HEK293 (cell line): ENCODE data around the gene POR.

Experiments used
- CTCF ChIA-PET: fragments of 350-600 bp; formaldehyde crosslinking; extraction: SDS; loops from one replicate; lab custom pipeline; 2021; ENCODE audit warnings: antibody characterized with exemption; lab: Yijun Ruan, JAX
- POLR2A ChIA-PET: fragments of 300-600 bp; formaldehyde crosslinking; extraction: SDS; loops from one replicate; lab custom pipeline; 2020; ENCODE audit warnings: antibody characterized with exemption, inconsistent platforms; lab: Yijun Ruan, JAX
- H3K27ac ChIP-seq: fragments of 200-500 bp; sonication (Bioruptor generic); 2 replicates; pipeline ENCODE4 v1.5.1; 2014; ENCODE audit warnings: low read depth, low read length, control low read depth, inconsistent platforms; ENCODE audit errors: extremely low read depth
- H3K36me3 ChIP-seq, 2 experiments: fragments of 200-500 bp in 1 of 2; sonication (Bioruptor generic) in 1 of 2; 1 replicate in 1 of 2; 2 replicates in 1 of 2; pipeline ENCODE4 v1.5.1; 2014 to 2017; ENCODE audit warnings: inconsistent platforms in 2 of 2, low read length in 2 of 2; ENCODE audit not compliant: control insufficient read depth in 2 of 2, insufficient read depth in 1 of 2
- H3K4me1 ChIP-seq: fragments of 200-500 bp; sonication (Bioruptor generic); 2 replicates; pipeline ENCODE4 v1.5.1; 2014; ENCODE audit warnings: mild to moderate bottlenecking, low read length, inconsistent platforms; ENCODE audit not compliant: control insufficient read depth, insufficient read depth
- H3K4me3 ChIP-seq: 2 replicates; pipeline ENCODE4 v1.5.1; 2011; ENCODE audit warnings: low read depth, mild to moderate bottlenecking, control low read depth, low read length, moderate library complexity
- H3K9me3 ChIP-seq: fragments of 200-500 bp; sonication (Bioruptor generic); 2 replicates; pipeline ENCODE4 v1.5.1; 2014; ENCODE audit warnings: low read depth, low read length, inconsistent platforms; ENCODE audit not compliant: control insufficient read depth, insufficient read depth
- GLIS1 ChIP-seq: fragments of 450-650 bp; formaldehyde crosslinking; IDR thresholded peaks from 2 replicates; pipeline ENCODE4 v1.5.1; 2016; ENCODE audit warnings: missing biosample characterization, missing genetic modification characterization
- HOXC10 ChIP-seq: sonication (generic); formaldehyde crosslinking; IDR thresholded peaks from 2 replicates; pipeline ENCODE4 v1.8.1; 2023; ENCODE audit warnings: mild to moderate bottlenecking, missing genetic modification reagents
- SCRT1 ChIP-seq: fragments of 450-650 bp; formaldehyde crosslinking; IDR thresholded peaks from 2 replicates; pipeline ENCODE4 v1.5.1; 2016; ENCODE audit warnings: missing biosample characterization, missing genetic modification characterization, borderline replicate concordance
- SETDB1 ChIP-seq: IDR thresholded peaks from one replicate; pipeline ENCODE4 v1.6.1; 2017; ENCODE audit warnings: mild to moderate bottlenecking, low read length, moderate library complexity, mixed read lengths; ENCODE audit not compliant: insufficient read length
- YY2 ChIP-seq: fragments of 450-650 bp; formaldehyde crosslinking; IDR thresholded peaks from 2 replicates; pipeline ENCODE4 v1.5.1; 2016; ENCODE audit warnings: missing biosample characterization, missing genetic modification characterization
- ZBTB1 ChIP-seq: fragments of 450-650 bp; formaldehyde crosslinking; IDR thresholded peaks from 2 replicates; pipeline ENCODE4 v1.5.1; 2016; ENCODE audit warnings: missing biosample characterization, missing genetic modification characterization
- ZFP37 ChIP-seq: fragments of 450-650 bp; formaldehyde crosslinking; IDR thresholded peaks from 2 replicates; pipeline ENCODE4 v1.5.1; 2016; ENCODE audit warnings: missing biosample characterization, missing genetic modification characterization
- ZNF10 ChIP-seq: fragments of 450-650 bp; formaldehyde crosslinking; IDR thresholded peaks from 2 replicates; pipeline ENCODE4 v1.5.1; 2017; ENCODE audit warnings: missing biosample characterization, missing genetic modification characterization
- ZNF174 ChIP-seq: fragments of 450-650 bp; formaldehyde crosslinking; IDR thresholded peaks from 2 replicates; pipeline ENCODE4 v1.5.0; 2017; ENCODE audit warnings: missing biosample characterization, mild to moderate bottlenecking, missing genetic modification characterization
- ZNF248 ChIP-seq: fragments of 450-650 bp; formaldehyde crosslinking; IDR thresholded peaks from 2 replicates; pipeline ENCODE4 v1.5.1; 2017; ENCODE audit warnings: missing biosample characterization, missing genetic modification characterization
- ZNF292 ChIP-seq: fragments of 450-650 bp; formaldehyde crosslinking; IDR thresholded peaks from 2 replicates; pipeline ENCODE4 v1.5.1; 2016; ENCODE audit warnings: low read depth, missing biosample characterization, missing genetic modification characterization, borderline replicate concordance
- ZNF311 ChIP-seq: fragments of 450-650 bp; formaldehyde crosslinking; IDR thresholded peaks from 2 replicates; pipeline ENCODE4 v1.5.1; 2017; ENCODE audit warnings: missing biosample characterization, missing genetic modification characterization, borderline replicate concordance
- ZNF341 ChIP-seq: fragments of 450-650 bp; formaldehyde crosslinking; IDR thresholded peaks from 2 replicates; pipeline ENCODE4; 2016; ENCODE audit warnings: low read depth, missing biosample characterization, missing genetic modification characterization
- ZNF394 ChIP-seq: fragments of 450-650 bp; formaldehyde crosslinking; IDR thresholded peaks from 2 replicates; pipeline ENCODE4 v1.5.1; 2016; ENCODE audit warnings: missing biosample characterization, missing genetic modification characterization, mild to moderate bottlenecking, moderate library complexity, borderline replicate concordance
- ZNF426 ChIP-seq: fragments of 450-650 bp; formaldehyde crosslinking; IDR thresholded peaks from 2 replicates; pipeline ENCODE4 v1.5.1; 2017; ENCODE audit warnings: missing biosample characterization, missing genetic modification characterization, mild to moderate bottlenecking, inconsistent platforms, moderate library complexity
- ZNF521 ChIP-seq: fragments of 450-650 bp; formaldehyde crosslinking; IDR thresholded peaks from 2 replicates; pipeline ENCODE4 v1.5.1; 2017; ENCODE audit warnings: missing biosample characterization, mild to moderate bottlenecking, missing genetic modification characterization
- ZNF660 ChIP-seq: fragments of 450-650 bp; IDR thresholded peaks from 2 replicates; pipeline ENCODE4 v1.5.1; 2018; ENCODE audit warnings: missing biosample characterization, mild to moderate bottlenecking, missing genetic modification characterization
- ZNF664 ChIP-seq: fragments of 450-650 bp; formaldehyde crosslinking; IDR thresholded peaks from 2 replicates; pipeline ENCODE4 v1.5.1; 2016; ENCODE audit warnings: missing biosample characterization, missing genetic modification characterization
- ZNF777 ChIP-seq: fragments of 450-650 bp; formaldehyde crosslinking; IDR thresholded peaks from 2 replicates; pipeline ENCODE4 v1.5.1; 2017; ENCODE audit warnings: missing biosample characterization, missing genetic modification characterization, borderline replicate concordance
- ZSCAN5A ChIP-seq: fragments of 450-650 bp; formaldehyde crosslinking; IDR thresholded peaks from 2 replicates; pipeline ENCODE4 v1.5.1; 2016; ENCODE audit warnings: missing biosample characterization, missing genetic modification characterization
- TF ChIP-seq, protein P1 (sequence below): fragments of 450-650 bp; formaldehyde crosslinking; IDR thresholded peaks from 2 replicates; pipeline ENCODE4 v1.5.1; 2016; ENCODE audit warnings: missing biosample characterization, missing genetic modification characterization
- TF ChIP-seq, protein P2 (sequence below): fragments of 450-650 bp; formaldehyde crosslinking; IDR thresholded peaks from 2 replicates; pipeline ENCODE4 v1.5.1; 2016; ENCODE audit warnings: missing biosample characterization, missing genetic modification characterization
- TF ChIP-seq, protein P3 (sequence below): fragments of 450-650 bp; formaldehyde crosslinking; IDR thresholded peaks from 2 replicates; pipeline ENCODE4 v1.5.1; 2016; ENCODE audit warnings: missing biosample characterization, missing genetic modification characterization
- TF ChIP-seq, protein P4 (sequence below): fragments of 450-650 bp; formaldehyde crosslinking; IDR thresholded peaks from 2 replicates; pipeline ENCODE4 v1.5.1; 2016; ENCODE audit warnings: missing biosample characterization, missing genetic modification characterization, borderline replicate concordance
- TF ChIP-seq, protein P5 (sequence below): fragments of 450-650 bp; formaldehyde crosslinking; IDR thresholded peaks from 2 replicates; pipeline ENCODE4 v1.5.1; 2016; ENCODE audit warnings: missing biosample characterization, missing genetic modification characterization

The POR gene

GRCh38 chr7:75960372-75960771 is 45.4 kb downstream of the POR start:
- ChIA-PET POLR2A (no interaction called here), CTCF (interaction anchor here (2.2 kb wide), 1 partner anchor 94 kb away, joined by 6 read pairs; no protein-coding TSS in a partner anchor)
- Histone ChIP-seq H3K4me3 (no peak overlapping the region), H3K9me3 (no peaks in the 10 kb centered on the region), H3K36me3 (peaks cover 9 to 17% of the 10 kb centered on the region in 2 experiments; a peak in 2 of 3 replicates), H3K4me1 (no peaks in the 10 kb centered on the region), H3K27ac (no peak overlapping the region)
- TF ChIP-seq ZNF292 (tag by site-specific recombination) (no peak), ZNF10 (tag by site-specific recombination) (no peak), ZSCAN5A (no peak), ZNF426 (tag by site-specific recombination) (no peak), GLIS1 (tag by site-specific recombination) (no peak), HOXC10 (CRISPR knock-in tag) (no peak), ZNF777 (tag by site-specific recombination) (no peak), ZNF394 (no peak), ZNF664 (no peak), ZNF341 (tag by site-specific recombination) (no peak)
- TF ChIP-seq, protein P1, sequence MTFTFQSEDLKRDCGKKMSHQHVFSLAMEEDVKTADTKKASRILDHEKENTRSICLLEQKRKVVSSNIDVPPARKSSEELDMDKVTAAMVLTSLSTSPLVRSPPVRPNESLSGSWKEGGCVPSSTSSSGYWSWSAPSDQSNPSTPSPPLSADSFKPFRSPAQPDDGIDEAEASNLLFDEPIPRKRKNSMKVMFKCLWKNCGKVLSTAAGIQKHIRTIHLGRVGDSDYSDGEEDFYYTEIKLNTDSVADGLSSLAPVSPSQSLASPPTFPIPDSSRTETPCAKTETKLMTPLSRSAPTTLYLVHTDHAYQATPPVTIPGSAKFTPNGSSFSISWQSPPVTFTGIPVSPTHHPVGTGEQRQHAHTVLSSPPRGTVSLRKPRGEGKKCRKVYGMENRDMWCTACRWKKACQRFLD (tag by site-specific recombination), result no peak
- TF ChIP-seq, protein P2, sequence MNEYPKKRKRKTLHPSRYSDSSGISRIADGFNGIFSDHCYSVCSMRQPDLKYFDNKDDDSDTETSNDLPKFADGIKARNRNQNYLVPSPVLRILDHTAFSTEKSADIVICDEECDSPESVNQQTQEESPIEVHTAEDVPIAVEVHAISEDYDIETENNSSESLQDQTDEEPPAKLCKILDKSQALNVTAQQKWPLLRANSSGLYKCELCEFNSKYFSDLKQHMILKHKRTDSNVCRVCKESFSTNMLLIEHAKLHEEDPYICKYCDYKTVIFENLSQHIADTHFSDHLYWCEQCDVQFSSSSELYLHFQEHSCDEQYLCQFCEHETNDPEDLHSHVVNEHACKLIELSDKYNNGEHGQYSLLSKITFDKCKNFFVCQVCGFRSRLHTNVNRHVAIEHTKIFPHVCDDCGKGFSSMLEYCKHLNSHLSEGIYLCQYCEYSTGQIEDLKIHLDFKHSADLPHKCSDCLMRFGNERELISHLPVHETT, result no peak
- TF ChIP-seq, protein P3, sequence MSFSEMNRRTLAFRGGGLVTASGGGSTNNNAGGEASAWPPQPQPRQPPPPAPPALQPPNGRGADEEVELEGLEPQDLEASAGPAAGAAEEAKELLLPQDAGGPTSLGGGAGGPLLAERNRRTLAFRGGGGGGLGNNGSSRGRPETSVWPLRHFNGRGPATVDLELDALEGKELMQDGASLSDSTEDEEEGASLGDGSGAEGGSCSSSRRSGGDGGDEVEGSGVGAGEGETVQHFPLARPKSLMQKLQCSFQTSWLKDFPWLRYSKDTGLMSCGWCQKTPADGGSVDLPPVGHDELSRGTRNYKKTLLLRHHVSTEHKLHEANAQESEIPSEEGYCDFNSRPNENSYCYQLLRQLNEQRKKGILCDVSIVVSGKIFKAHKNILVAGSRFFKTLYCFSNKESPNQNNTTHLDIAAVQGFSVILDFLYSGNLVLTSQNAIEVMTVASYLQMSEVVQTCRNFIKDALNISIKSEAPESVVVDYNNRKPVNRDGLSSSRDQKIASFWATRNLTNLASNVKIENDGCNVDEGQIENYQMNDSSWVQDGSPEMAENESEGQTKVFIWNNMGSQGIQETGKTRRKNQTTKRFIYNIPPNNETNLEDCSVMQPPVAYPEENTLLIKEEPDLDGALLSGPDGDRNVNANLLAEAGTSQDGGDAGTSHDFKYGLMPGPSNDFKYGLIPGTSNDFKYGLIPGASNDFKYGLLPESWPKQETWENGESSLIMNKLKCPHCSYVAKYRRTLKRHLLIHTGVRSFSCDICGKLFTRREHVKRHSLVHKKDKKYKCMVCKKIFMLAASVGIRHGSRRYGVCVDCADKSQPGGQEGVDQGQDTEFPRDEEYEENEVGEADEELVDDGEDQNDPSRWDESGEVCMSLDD (tag by site-specific recombination), result no peak

DNA sequence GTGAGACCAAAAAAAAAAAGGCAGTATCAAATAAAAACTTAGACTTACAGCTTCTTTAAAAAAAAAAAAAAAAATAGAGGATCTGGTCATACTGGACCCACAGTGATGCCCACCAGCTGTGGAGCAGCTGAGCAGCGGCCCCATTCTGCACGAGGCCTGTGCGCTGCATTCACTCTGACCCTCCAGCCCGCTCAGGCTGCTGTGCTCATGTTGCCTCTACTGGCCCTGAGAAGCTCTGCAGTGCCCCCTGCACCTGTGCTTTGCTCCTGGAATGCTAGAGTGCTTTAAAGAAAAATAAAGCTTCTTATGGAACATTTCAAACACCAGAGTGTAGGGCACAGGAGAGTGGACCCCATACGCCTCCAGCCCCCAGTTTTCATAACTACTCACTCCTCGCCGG is 46.3 kb downstream of the POR start:
- Histone ChIP-seq H3K4me3 (no peak overlapping the region), H3K9me3 (no peaks in the 10 kb centered on the region), H3K36me3 (peaks cover 9 to 10% of the 10 kb centered on the region in 2 experiments; a peak in 2 of 3 replicates), H3K27ac (no peak overlapping the region), H3K4me1 (no peaks in the 10 kb centered on the region)
- ChIA-PET POLR2A (no interaction called here), CTCF (interaction anchor here (2.2 kb wide), 1 partner anchor 95 kb away, joined by 6 read pairs; no protein-coding TSS in a partner anchor)
- TF ChIP-seq ZNF248, result no peak
- TF ChIP-seq ZNF660 (tag by site-specific recombination), result no peak
- no peak for TF ChIP-seq ZNF311
- no peak for TF ChIP-seq ZFP37 (tag by site-specific recombination)
- TF ChIP-seq, protein P4, sequence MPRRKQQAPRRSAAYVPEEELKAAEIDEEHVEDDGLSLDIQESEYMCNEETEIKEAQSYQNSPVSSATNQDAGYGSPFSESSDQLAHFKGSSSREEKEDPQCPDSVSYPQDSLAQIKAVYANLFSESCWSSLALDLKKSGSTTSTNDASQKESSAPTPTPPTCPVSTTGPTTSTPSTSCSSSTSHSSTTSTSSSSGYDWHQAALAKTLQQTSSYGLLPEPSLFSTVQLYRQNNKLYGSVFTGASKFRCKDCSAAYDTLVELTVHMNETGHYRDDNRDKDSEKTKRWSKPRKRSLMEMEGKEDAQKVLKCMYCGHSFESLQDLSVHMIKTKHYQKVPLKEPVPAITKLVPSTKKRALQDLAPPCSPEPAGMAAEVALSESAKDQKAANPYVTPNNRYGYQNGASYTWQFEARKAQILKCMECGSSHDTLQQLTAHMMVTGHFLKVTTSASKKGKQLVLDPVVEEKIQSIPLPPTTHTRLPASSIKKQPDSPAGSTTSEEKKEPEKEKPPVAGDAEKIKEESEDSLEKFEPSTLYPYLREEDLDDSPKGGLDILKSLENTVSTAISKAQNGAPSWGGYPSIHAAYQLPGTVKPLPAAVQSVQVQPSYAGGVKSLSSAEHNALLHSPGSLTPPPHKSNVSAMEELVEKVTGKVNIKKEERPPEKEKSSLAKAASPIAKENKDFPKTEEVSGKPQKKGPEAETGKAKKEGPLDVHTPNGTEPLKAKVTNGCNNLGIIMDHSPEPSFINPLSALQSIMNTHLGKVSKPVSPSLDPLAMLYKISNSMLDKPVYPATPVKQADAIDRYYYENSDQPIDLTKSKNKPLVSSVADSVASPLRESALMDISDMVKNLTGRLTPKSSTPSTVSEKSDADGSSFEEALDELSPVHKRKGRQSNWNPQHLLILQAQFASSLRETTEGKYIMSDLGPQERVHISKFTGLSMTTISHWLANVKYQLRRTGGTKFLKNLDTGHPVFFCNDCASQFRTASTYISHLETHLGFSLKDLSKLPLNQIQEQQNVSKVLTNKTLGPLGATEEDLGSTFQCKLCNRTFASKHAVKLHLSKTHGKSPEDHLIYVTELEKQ (tag by site-specific recombination), result no peak
- TF ChIP-seq YY2, result no peak
- TF ChIP-seq SCRT1 (tag by site-specific recombination), result no peak
- TF ChIP-seq, protein P5, sequence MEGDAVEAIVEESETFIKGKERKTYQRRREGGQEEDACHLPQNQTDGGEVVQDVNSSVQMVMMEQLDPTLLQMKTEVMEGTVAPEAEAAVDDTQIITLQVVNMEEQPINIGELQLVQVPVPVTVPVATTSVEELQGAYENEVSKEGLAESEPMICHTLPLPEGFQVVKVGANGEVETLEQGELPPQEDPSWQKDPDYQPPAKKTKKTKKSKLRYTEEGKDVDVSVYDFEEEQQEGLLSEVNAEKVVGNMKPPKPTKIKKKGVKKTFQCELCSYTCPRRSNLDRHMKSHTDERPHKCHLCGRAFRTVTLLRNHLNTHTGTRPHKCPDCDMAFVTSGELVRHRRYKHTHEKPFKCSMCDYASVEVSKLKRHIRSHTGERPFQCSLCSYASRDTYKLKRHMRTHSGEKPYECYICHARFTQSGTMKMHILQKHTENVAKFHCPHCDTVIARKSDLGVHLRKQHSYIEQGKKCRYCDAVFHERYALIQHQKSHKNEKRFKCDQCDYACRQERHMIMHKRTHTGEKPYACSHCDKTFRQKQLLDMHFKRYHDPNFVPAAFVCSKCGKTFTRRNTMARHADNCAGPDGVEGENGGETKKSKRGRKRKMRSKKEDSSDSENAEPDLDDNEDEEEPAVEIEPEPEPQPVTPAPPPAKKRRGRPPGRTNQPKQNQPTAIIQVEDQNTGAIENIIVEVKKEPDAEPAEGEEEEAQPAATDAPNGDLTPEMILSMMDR, result no peak
- no peak for TF ChIP-seq ZNF174 (tag by site-specific recombination)
- TF ChIP-seq ZBTB1 (tag by site-specific recombination), result no peak
- no peak for TF ChIP-seq ZNF521 (tag by site-specific recombination)
- TF ChIP-seq SETDB1, result no peak
